Tibial nerve (tissue), 4 donors: ENCODE results near the gene SPOCK1. TPM values are rescaled to one million over a fixed set of nuclear protein-coding genes. Genes with fewer than 3 reads are reported as not detected.

Experiments
- DNase-seq, 2 donors: peaks; one replicate each; pipeline ENCODE4 v3.0.0-alpha.2; 2019; ENCODE audit warnings: low spot score in 2 of 2
- H3K27ac ChIP-seq, 4 donors: fragments of 200-600 bp; sonication (generic) in 3 of 4; one replicate each; pipeline ENCODE4 v1.5.1; 2017 to 2019; ENCODE audit warnings: mild to moderate bottlenecking in 1 of 4
- H3K27me3 ChIP-seq, 2 donors: fragments of 200-600 bp; sonication (generic) in 1 of 2; one replicate each; pipeline versions ENCODE4 v1.5.1 to v1.6.0; 2017 to 2019
- H3K36me3 ChIP-seq, 3 donors: fragments of 200-600 bp; sonication (generic); one replicate each; pipeline ENCODE4 v1.5.1; 2018 to 2019
- H3K4me1 ChIP-seq, 4 donors: fragments of 200-600 bp; sonication (generic) in 3 of 4; one replicate each; pipeline ENCODE4 v1.5.1; 2017 to 2019
- H3K4me3 ChIP-seq, 4 donors: fragments of 200-600 bp; sonication (generic) in 3 of 4; one replicate each; pipeline ENCODE4 v1.5.1; 2017 to 2019; ENCODE audit warnings: mild to moderate bottlenecking in 1 of 4, moderate library complexity in 1 of 4
- H3K9me3 ChIP-seq, 4 donors: fragments of 200-600 bp; sonication (generic) in 3 of 4; one replicate each; pipeline ENCODE4 v1.5.1; 2017 to 2019
- CTCF ChIP-seq, 5 experiments: fragments of 200-600 bp in 3 of 5; fragments of 450-650 bp in 2 of 5; sonication (generic) in 3 of 5; IDR thresholded peaks; one replicate each; pipeline ENCODE4 v1.5.1; 2016 to 2019; ENCODE audit warnings: antibody characterized with exemption in 5 of 5, mild to moderate bottlenecking in 3 of 5, moderate library complexity in 2 of 5
- EP300 ChIP-seq, 2 donors: sonication (generic); formaldehyde crosslinking; IDR thresholded peaks; one replicate each; pipeline ENCODE4 v1.6.1; 2017; ENCODE audit warnings: antibody characterized with exemption in 2 of 2, mild to moderate bottlenecking in 1 of 2
- POLR2A ChIP-seq, 2 donors: fragments of 450-650 bp; IDR thresholded peaks; one replicate each; pipeline ENCODE4 v1.6.1; 2017; ENCODE audit warnings: antibody characterized with exemption in 2 of 2, mild to moderate bottlenecking in 2 of 2, moderate library complexity in 2 of 2
- WGBS, 2 donors: methylation state at CpG; one replicate each; pipeline ENCODE4 v1.1.5; 2018; 5-methylcytosine and 5-hydroxymethylcytosine counted together
- total RNA-seq, 4 donors: library from RNA; depleted of rRNA; stranded (reverse); fragments of >200 nt; gene quantifications; one replicate each; pipeline ENCODE4 v1.1.0, GENCODE V29; 2016

SPOCK1 gene
- total RNA-seq, 4 donors from 2014 or later: 39.8 to 119 (median 73.1) TPM

- DNase-seq: no peak
- WGBS, 2 donors: 76 to 84% methylated on average over 3 of the region's 3 CpGs
- Histone ChIP-seq H3K9me3 (no peaks in the 10 kb centered on the region), H3K27ac (no peak overlapping the region), H3K36me3 (no peaks in the 10 kb centered on the region), H3K27me3 (no peaks in the 10 kb centered on the region), H3K4me1 (peaks cover 0 to 22% (median 0%) of the 10 kb centered on the region in 4 donors), H3K4me3 (no peak overlapping the region)
- no peak for TF ChIP-seq EP300 (IDR thresholded peaks at IDR 0.05)
- no peak for TF ChIP-seq POLR2A (IDR thresholded peaks at IDR 0.05)
- no peak for TF ChIP-seq CTCF (IDR thresholded peaks at IDR 0.05)
These were observed 346.5 kb downstream of the SPOCK1 start for GRCh38 chr5:137152616-137153015.

- Histone ChIP-seq H3K27ac (no peak overlapping the region), H3K9me3 (no peaks in the 10 kb centered on the region), H3K4me3 (no peak overlapping the region), H3K4me1 (peaks cover 0 to 19% (median 0%) of the 10 kb centered on the region in 4 donors), H3K36me3 (no peaks in the 10 kb centered on the region), H3K27me3 (no peaks in the 10 kb centered on the region)
- DNase-seq: no peak
- TF ChIP-seq EP300 (IDR thresholded peaks at IDR 0.05) (no peak), CTCF (IDR thresholded peaks at IDR 0.05) (no peak), POLR2A (IDR thresholded peaks at IDR 0.05) (no peak)
- WGBS, 2 donors: 52 to 66% methylated on average over 2 of the region's 2 CpGs
These were observed 350.5 kb downstream of the SPOCK1 start for GRCh38 chr5:137148655-137149054.

- H3K36me3 ChIP-seq: no peaks in the 10 kb centered on the region
- WGBS, 2 donors: 61 to 75% methylated on average over 1 of the region's 1 CpG
- no peak overlapping the region for H3K4me3 ChIP-seq
- no peaks in the 10 kb centered on the region for H3K27me3 ChIP-seq
- no peak for TF ChIP-seq CTCF (IDR thresholded peaks at IDR 0.05)
- no peak for TF ChIP-seq POLR2A (IDR thresholded peaks at IDR 0.05)
- no peak for TF ChIP-seq EP300 (IDR thresholded peaks at IDR 0.05)
- DNase-seq: no peak
- no peaks in the 10 kb centered on the region for H3K9me3 ChIP-seq
- no peak overlapping the region for H3K27ac ChIP-seq
- H3K4me1 ChIP-seq: peaks cover 0 to 22% (median 0%) of the 10 kb centered on the region in 4 donors
These were observed 351.0 kb downstream of the SPOCK1 start for GRCh38 chr5:137148159-137148558.

GRCh38 chr5:137147346-137147745, 351.8 kb downstream of the SPOCK1 start:
- Histone ChIP-seq H3K27ac (no peak overlapping the region), H3K9me3 (no peaks in the 10 kb centered on the region), H3K36me3 (no peaks in the 10 kb centered on the region), H3K4me1 (peaks cover 0 to 30% (median 0%) of the 10 kb centered on the region in 4 donors), H3K4me3 (no peak overlapping the region), H3K27me3 (no peaks in the 10 kb centered on the region)
- 63 to 76% methylated on average over 5 of the region's 5 CpGs for WGBS, 2 donors
- TF ChIP-seq CTCF (IDR thresholded peaks at IDR 0.05) (no peak), POLR2A (IDR thresholded peaks at IDR 0.05) (no peak), EP300 (IDR thresholded peaks at IDR 0.05) (no peak)
- no peak for DNase-seq

GRCh38 chr5:137146402-137146890, 352.7 kb downstream of the SPOCK1 start:
- Histone ChIP-seq H3K4me3 (no peak overlapping the region), H3K27me3 (no peaks in the 10 kb centered on the region), H3K4me1 (peaks cover 0 to 39% (median 4%) of the 10 kb centered on the region in 4 donors), H3K9me3 (no peaks in the 10 kb centered on the region), H3K36me3 (no peaks in the 10 kb centered on the region), H3K27ac (peak overlapping the region in 3 of 4 donors; percentile 20 to 84 (median 80))
- TF ChIP-seq CTCF (IDR thresholded peaks at IDR 0.05) (no peak), EP300 (IDR thresholded peaks at IDR 0.05) (peak in 1 of 2 donors; percentile 75), POLR2A (IDR thresholded peaks at IDR 0.05) (no peak)
- 16 to 23% methylated on average over 8 of the region's 8 CpGs for WGBS, 2 donors
- peak in 1 of 2 donors; percentile 71 for DNase-seq
